GM21423 (cell line): Measurements from ENCODE around the gene PACRG.
"Not testable (repeated sequence)": the region's sequence is repeated elsewhere in the genome, so short reads cannot be mapped to it uniquely, and the experiment has no call there.

ENCODE experiments used
- ATAC-seq: cut with Tn5 transposase; IDR thresholded peaks from one replicate; pipeline ENCODE4 v1.9.1; 2021; ENCODE audit warnings: mild to moderate bottlenecking, moderate library complexity; ENCODE audit not compliant: unreplicated experiment

Gene PACRG

GRCh38 chr6:163301726-163302635, 574.2 kb downstream of the PACRG start:
- no peak for ATAC-seq

- no peak for ATAC-seq
These were observed 575.0 kb downstream of the PACRG start for GRCh38 chr6:163302747-163303146.

GRCh38 chr6:163306000-163306399, 578.2 kb downstream of the PACRG start:
- no peak for ATAC-seq

GRCh38 chr6:163308629-163309440, 581.1 kb downstream of the PACRG start:
- ATAC-seq = no peak

- ATAC-seq = no peak
These were observed 581.8 kb downstream of the PACRG start for GRCh38 chr6:163309491-163310026.

GRCh38 chr6:163310096-163310972, 582.6 kb downstream of the PACRG start:
- ATAC-seq = no peak

- ATAC-seq = no peak
These were observed 583.2 kb downstream of the PACRG start for GRCh38 chr6:163310973-163311383.

GRCh38 chr6:163311830-163312229, 584.1 kb downstream of the PACRG start:
- no peak for ATAC-seq

GRCh38 chr6:163313566-163313965, 585.8 kb downstream of the PACRG start:
- ATAC-seq = no peak

- ATAC-seq = no peak
These were observed 586.2 kb downstream of the PACRG start for GRCh38 chr6:163313981-163314380.

GRCh38 chr6:163314791-163315470, 587.2 kb downstream of the PACRG start:
- ATAC-seq = no peak

- ATAC-seq = not testable (repeated sequence)
These were observed 589.2 kb downstream of the PACRG start for GRCh38 chr6:163316866-163317495.

- ATAC-seq = no peak
These were observed 590.5 kb downstream of the PACRG start for GRCh38 chr6:163318071-163318786.

- ATAC-seq = no peak
These were observed 592.0 kb downstream of the PACRG start for GRCh38 chr6:163319609-163320366.

- no peak for ATAC-seq
These were observed 592.6 kb downstream of the PACRG start for GRCh38 chr6:163320402-163320801.

- no peak for ATAC-seq
These were observed 593.0 kb downstream of the PACRG start for GRCh38 chr6:163320804-163321203.

GRCh38 chr6:163321717-163322116, 593.9 kb downstream of the PACRG start:
- ATAC-seq = no peak

- no peak for ATAC-seq
These were observed 595.5 kb downstream of the PACRG start for GRCh38 chr6:163323274-163323673.
